ENCODE data around the gene PEAK1. TPM values are rescaled to one million over a fixed set of nuclear protein-coding genes. Genes with fewer than 3 reads are reported as not detected.
A peak's percentile ranks its signal among the peaks of the same experiment; 100 is the strongest.

The PEAK1 gene
- total RNA-seq, 1 donor, result 133 TPM

DNA sequence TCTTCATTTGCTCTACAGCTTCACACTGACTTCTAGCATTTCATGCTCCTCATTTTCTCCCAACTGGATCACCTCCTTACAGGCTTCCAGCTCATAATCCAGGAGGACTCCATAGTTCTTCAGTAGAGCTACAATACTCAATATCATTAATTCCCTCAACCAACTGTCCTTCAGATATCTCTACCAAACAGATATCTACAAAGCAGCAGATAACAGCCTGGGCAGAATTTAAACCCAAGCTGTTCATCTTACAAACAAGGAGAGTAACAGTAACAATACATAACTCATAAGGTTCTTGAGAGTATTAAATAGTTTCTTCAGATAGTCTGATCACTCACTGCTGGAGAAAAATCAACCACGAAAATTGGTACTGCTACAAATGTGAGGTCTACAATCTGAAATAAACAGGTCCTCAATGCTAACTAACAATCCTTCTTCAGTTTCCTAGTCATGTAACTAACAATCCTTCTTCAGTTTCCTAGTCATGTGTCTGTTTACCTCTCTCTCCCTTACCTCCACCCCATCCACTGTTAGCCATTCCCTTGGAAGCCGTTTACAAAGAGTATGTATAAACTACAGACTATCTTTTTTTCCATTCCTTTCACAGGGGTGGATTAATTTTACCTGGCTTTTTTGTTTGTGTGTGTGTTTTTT, 5.0 kb downstream of the PEAK1 start:
- peak; percentile 29 for DNase-seq (ENCODE audit: insufficient read length, low spot score, missing footprints)
- Histone ChIP-seq H2AFZ (ENCODE audit: low read length) (no peak overlapping the region), H3K4me3 (ENCODE audit: insufficient read depth, low read length) (no peak overlapping the region), H3K9me3 (ENCODE audit: low read depth, low read length) (no peaks in the 10 kb centered on the region), H3K4me1 (ENCODE audit: insufficient read depth, low read length) (peaks cover 37% of the 10 kb centered on the region), H3K4me2 (ENCODE audit: insufficient read depth, low read length) (no peak overlapping the region), H3K36me3 (ENCODE audit: insufficient read depth, low read length) (no peaks in the 10 kb centered on the region), H3K27ac (ENCODE audit: low read depth, low read length) (no peak overlapping the region), H3K79me2 (ENCODE audit: insufficient read depth, low read length) (peaks cover 99% of the 10 kb centered on the region), H4K20me1 (ENCODE audit: insufficient read depth, low read length) (peaks cover 84% of the 10 kb centered on the region), H3K27me3 (ENCODE audit: insufficient read depth, low read length) (no peaks in the 10 kb centered on the region)
- TF ChIP-seq, protein P1, sequence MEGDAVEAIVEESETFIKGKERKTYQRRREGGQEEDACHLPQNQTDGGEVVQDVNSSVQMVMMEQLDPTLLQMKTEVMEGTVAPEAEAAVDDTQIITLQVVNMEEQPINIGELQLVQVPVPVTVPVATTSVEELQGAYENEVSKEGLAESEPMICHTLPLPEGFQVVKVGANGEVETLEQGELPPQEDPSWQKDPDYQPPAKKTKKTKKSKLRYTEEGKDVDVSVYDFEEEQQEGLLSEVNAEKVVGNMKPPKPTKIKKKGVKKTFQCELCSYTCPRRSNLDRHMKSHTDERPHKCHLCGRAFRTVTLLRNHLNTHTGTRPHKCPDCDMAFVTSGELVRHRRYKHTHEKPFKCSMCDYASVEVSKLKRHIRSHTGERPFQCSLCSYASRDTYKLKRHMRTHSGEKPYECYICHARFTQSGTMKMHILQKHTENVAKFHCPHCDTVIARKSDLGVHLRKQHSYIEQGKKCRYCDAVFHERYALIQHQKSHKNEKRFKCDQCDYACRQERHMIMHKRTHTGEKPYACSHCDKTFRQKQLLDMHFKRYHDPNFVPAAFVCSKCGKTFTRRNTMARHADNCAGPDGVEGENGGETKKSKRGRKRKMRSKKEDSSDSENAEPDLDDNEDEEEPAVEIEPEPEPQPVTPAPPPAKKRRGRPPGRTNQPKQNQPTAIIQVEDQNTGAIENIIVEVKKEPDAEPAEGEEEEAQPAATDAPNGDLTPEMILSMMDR (IDR thresholded peaks at IDR 0.05; ENCODE audit: extremely low read depth, low read depth, low read length), result no peak

DNA sequence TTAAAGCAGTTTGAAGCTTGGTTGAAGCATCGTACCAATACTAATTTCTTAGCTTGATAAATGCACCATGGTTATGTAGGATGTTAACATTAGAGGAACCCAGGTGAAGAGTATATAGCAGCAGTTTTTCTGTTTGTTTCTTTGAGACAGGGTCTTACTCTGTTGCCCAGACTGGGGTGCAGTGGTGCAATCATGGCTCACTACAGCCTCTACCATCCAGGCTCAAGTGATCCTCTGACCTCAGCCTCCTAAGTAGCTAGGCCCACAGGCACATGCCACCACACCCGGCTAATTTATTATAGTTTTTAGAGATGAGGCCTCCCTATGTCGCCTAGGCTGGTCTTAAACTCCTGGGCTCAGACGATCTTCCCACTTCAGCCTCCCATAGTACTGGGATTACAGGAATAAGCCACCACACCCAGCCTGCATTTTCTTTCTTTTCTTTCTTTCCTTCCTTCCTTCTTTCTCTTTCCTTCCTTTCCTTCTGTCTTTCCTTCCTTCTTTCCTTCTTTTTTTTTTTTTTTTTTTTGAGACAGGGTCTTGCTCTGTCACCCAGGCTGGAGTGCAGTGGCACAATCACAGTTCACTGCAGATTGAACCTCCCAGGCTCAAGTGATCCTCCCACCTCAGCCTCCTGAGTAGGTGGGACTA, 6.1 kb downstream of the PEAK1 start:
- Histone ChIP-seq H3K9me3 (ENCODE audit: low read depth, low read length) (no peaks in the 10 kb centered on the region), H3K4me3 (ENCODE audit: insufficient read depth, low read length) (no peak overlapping the region), H2AFZ (ENCODE audit: low read length) (no peak overlapping the region), H3K4me1 (ENCODE audit: insufficient read depth, low read length) (peaks cover 41% of the 10 kb centered on the region), H3K79me2 (ENCODE audit: insufficient read depth, low read length) (peaks cover 100% of the 10 kb centered on the region), H4K20me1 (ENCODE audit: insufficient read depth, low read length) (peaks cover 89% of the 10 kb centered on the region), H3K4me2 (ENCODE audit: insufficient read depth, low read length) (no peak overlapping the region), H3K27me3 (ENCODE audit: insufficient read depth, low read length) (no peaks in the 10 kb centered on the region), H3K27ac (ENCODE audit: low read depth, low read length) (no peak overlapping the region), H3K36me3 (ENCODE audit: insufficient read depth, low read length) (no peaks in the 10 kb centered on the region)
- DNase-seq (ENCODE audit: insufficient read length, low spot score, missing footprints), result no peak
- TF ChIP-seq, protein P1 (IDR thresholded peaks at IDR 0.05; ENCODE audit: extremely low read depth, low read depth, low read length), result no peak

DNA sequence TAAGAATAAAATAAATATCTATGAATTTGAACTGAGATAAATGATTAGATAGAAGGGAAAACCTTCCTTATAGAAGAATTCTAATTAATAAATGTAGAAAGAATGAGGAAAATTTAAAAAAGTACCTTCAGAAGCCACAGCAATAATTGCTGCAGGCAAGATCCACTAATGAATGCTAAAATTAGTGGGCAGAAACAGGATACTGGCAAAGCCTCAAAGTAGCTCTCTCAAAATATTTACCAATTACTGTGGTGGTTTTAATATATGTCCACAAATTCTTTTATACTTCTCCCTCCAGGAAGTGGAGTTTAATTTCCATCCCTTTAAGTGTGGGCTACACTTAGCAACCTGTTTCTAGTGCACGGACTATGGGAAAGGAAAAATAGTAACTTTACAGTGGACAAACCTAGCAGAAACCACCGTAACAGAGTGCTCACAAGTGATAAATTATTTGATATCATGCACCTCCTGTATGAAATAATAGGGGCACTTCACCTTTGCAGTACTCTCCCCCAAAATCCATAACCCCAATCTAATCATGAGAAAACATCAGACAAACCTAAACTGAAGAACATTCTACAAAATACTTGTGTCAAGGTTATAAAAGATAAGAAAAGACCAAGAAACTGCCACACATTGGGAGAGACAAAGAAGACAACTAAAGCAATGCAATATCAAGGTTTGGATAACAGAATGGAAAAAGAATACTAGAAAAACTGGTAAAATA, 6.8 kb downstream of the PEAK1 start:
- peaks cover 88% of the 10 kb centered on the region for H4K20me1 ChIP-seq (ENCODE audit: insufficient read depth, low read length)
- no peak overlapping the region for H2AFZ ChIP-seq (ENCODE audit: low read length)
- no peak for DNase-seq (ENCODE audit: insufficient read length, low spot score, missing footprints)
- no peaks in the 10 kb centered on the region for H3K36me3 ChIP-seq (ENCODE audit: insufficient read depth, low read length)
- peaks cover 39% of the 10 kb centered on the region for H3K4me1 ChIP-seq (ENCODE audit: insufficient read depth, low read length)
- no peaks in the 10 kb centered on the region for H3K9me3 ChIP-seq (ENCODE audit: low read depth, low read length)
- H3K27ac ChIP-seq (ENCODE audit: low read depth, low read length), result no peak overlapping the region
- H3K79me2 ChIP-seq (ENCODE audit: insufficient read depth, low read length), result peaks cover 100% of the 10 kb centered on the region
- H3K4me2 ChIP-seq (ENCODE audit: insufficient read depth, low read length), result no peak overlapping the region
- no peaks in the 10 kb centered on the region for H3K27me3 ChIP-seq (ENCODE audit: insufficient read depth, low read length)
- no peak overlapping the region for H3K4me3 ChIP-seq (ENCODE audit: insufficient read depth, low read length)
- TF ChIP-seq, protein P1 (IDR thresholded peaks at IDR 0.05; ENCODE audit: extremely low read depth, low read depth, low read length), result no peak

DNA sequence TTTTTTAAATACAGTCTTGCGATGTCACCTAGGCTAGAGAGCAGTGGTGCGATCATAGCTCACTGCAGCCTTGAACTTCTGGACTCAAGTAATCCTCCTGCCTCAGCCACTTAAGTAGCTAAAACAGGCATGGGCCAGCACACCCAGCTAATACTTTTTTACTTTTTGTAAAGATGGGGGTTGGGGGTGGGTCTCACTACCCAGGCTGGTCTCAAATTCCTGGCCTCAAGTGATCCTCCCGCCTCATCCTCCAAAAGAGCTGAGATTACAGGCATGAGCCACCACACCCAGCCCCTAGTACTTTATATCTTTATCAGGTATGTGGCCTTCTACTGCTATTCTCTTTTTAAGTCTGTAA, 8.3 kb downstream of the PEAK1 start:
- H3K4me3 ChIP-seq (ENCODE audit: insufficient read depth, low read length), result no peak overlapping the region
- no peaks in the 10 kb centered on the region for H3K27me3 ChIP-seq (ENCODE audit: insufficient read depth, low read length)
- DNase-seq (ENCODE audit: insufficient read length, low spot score, missing footprints), result no peak
- H2AFZ ChIP-seq (ENCODE audit: low read length), result no peak overlapping the region
- no peaks in the 10 kb centered on the region for H3K36me3 ChIP-seq (ENCODE audit: insufficient read depth, low read length)
- H3K79me2 ChIP-seq (ENCODE audit: insufficient read depth, low read length), result peaks cover 99% of the 10 kb centered on the region
- no peak overlapping the region for H3K27ac ChIP-seq (ENCODE audit: low read depth, low read length)
- peaks cover 87% of the 10 kb centered on the region for H4K20me1 ChIP-seq (ENCODE audit: insufficient read depth, low read length)
- TF ChIP-seq, protein P1 (IDR thresholded peaks at IDR 0.05; ENCODE audit: extremely low read depth, low read depth, low read length), result no peak
- no peak overlapping the region for H3K4me2 ChIP-seq (ENCODE audit: insufficient read depth, low read length)
- peaks cover 24% of the 10 kb centered on the region for H3K4me1 ChIP-seq (ENCODE audit: insufficient read depth, low read length)
- H3K9me3 ChIP-seq (ENCODE audit: low read depth, low read length), result no peaks in the 10 kb centered on the region

Measured in osteoblast (primary cell).